ENCODE measurements around the gene FARP2.

DNA sequence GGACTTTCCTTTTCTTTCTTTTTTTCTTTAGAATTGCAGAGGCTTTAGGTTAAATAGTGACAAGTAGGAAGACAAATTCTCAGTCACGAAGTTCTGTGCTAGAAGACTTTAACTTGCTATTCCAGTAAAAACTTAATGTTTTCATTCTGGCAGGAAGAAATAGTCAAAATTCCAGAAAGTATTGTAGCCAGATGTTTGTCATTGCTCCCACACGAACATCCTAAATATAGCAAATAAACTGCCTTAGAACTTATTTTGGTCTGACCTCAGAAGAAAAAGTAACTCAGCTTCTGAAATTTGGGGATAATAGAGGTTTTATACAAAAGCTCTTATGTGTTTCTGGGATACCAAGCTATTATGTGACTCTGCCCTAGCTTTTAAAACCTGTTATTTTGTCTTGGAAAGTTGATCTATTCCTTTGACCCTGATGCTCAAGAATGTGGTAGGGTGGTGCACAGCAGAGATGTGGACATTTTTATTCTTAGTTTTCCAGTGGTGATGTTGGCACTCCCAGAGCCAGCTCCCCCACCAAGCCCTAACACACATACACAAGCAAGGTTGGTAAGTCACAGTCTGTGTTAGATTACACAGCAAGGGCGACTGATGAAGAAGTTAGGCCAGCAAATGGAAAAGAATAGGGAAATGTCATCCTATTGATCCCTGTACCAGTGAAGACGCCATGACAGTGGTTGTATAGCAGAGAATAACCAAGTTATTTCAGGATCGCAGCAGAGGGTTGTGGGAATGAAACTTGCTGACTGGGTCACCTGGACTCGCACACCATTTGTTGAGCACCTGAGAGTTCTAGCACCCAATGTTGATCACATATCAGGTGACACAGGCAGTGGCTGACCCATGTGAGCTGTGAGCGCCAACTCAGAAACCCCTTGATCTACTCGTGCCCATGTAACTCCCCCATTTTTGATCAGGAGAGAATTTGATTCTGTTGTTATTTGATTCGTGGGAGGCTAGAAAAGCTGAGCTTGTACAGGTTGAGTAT, 23.7 kb downstream of the FARP2 start:
- TF ChIP-seq CTCF (conservative IDR thresholded peaks at IDR 0.05 in 1 of 2, IDR thresholded peaks at IDR 0.05 in 1 of 2; ENCODE audit: extremely low read depth in 1 of 2, insufficient read depth in 1 of 2, low read depth in 1 of 2, low read length in 2 of 2) (no peak), EZH2 (IDR thresholded peaks at IDR 0.05; ENCODE audit: borderline replicate concordance, low read length) (no peak)
